ENCODE measurements around the gene CCDC152.

Gene CCDC152

DNA sequence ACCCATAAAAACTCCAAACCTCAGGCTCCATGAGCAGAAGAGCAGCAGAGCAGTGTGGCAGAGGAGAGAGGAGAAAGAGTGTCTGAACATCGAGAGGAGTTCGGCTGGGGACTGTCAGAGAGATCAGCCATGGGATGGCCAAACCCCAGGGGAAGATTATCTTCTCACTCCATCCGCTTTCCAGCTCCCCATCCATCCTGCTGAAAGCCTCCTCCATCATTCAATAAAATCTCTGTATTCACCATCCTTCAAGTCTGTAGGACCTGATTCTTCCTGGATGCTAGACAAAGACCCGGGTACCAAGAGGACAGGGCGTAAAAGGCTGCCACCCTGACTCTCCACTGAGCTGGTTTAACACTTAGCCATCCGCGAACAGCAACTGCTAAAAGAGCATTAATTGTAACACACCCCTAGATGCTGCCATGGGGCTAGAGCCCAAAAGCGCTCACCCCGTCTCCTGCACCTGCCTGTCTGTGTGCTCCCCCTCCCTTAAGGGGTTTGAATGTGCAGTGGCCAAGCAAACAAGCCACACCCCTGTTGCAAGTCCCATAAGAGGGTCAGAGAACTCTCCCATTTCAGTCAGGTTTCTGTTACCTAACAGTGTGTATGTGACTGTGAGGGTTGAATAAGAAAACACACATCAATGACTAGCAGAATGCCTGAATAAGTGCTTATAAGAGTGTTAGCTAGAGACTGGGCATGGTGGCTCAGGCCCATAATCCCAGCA lies 69.0 kb downstream of the CCDC152 start:
- Histone ChIP-seq H3K9me3 (ENCODE audit: insufficient read depth, low read depth, low read length) (no peaks in the 10 kb centered on the region), H3K4me1 (ENCODE audit: insufficient read depth, low read length, poor library complexity, severe bottlenecking) (no peaks in the 10 kb centered on the region), H3F3A (ENCODE audit: low read depth) (no peaks in the 10 kb centered on the region), H3K9ac (ENCODE audit: low read depth, low read length, poor library complexity, severe bottlenecking) (no peak overlapping the region), H3K4me2 (ENCODE audit: low read depth, low read length, poor library complexity, severe bottlenecking) (no peak overlapping the region), H3K79me2 (ENCODE audit: insufficient read depth, low read length) (no peaks in the 10 kb centered on the region), H2AFZ (ENCODE audit: low read length) (no peak overlapping the region), H3K4me3 (ENCODE audit: low read length, poor library complexity, severe bottlenecking) (no peak overlapping the region), H3K27me3 (ENCODE audit: insufficient read depth, low read length, poor library complexity, severe bottlenecking) (no peaks in the 10 kb centered on the region), H3K36me3 (ENCODE audit: insufficient read depth, low read length) (no peaks in the 10 kb centered on the region), H3K9me2 (replicated peaks; ENCODE audit: low read depth, low read length) (no peaks in the 10 kb centered on the region), H4K20me1 (ENCODE audit: insufficient read depth, low read length, poor library complexity, severe bottlenecking) (no peaks in the 10 kb centered on the region)
- TF ChIP-seq, protein P1, sequence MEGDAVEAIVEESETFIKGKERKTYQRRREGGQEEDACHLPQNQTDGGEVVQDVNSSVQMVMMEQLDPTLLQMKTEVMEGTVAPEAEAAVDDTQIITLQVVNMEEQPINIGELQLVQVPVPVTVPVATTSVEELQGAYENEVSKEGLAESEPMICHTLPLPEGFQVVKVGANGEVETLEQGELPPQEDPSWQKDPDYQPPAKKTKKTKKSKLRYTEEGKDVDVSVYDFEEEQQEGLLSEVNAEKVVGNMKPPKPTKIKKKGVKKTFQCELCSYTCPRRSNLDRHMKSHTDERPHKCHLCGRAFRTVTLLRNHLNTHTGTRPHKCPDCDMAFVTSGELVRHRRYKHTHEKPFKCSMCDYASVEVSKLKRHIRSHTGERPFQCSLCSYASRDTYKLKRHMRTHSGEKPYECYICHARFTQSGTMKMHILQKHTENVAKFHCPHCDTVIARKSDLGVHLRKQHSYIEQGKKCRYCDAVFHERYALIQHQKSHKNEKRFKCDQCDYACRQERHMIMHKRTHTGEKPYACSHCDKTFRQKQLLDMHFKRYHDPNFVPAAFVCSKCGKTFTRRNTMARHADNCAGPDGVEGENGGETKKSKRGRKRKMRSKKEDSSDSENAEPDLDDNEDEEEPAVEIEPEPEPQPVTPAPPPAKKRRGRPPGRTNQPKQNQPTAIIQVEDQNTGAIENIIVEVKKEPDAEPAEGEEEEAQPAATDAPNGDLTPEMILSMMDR (conservative IDR thresholded peaks at IDR 0.05; ENCODE audit: low read length): no peak
- no peak for TF ChIP-seq EZH2phosphoT487 (IDR thresholded peaks at IDR 0.05; ENCODE audit: borderline replicate concordance)

DNA sequence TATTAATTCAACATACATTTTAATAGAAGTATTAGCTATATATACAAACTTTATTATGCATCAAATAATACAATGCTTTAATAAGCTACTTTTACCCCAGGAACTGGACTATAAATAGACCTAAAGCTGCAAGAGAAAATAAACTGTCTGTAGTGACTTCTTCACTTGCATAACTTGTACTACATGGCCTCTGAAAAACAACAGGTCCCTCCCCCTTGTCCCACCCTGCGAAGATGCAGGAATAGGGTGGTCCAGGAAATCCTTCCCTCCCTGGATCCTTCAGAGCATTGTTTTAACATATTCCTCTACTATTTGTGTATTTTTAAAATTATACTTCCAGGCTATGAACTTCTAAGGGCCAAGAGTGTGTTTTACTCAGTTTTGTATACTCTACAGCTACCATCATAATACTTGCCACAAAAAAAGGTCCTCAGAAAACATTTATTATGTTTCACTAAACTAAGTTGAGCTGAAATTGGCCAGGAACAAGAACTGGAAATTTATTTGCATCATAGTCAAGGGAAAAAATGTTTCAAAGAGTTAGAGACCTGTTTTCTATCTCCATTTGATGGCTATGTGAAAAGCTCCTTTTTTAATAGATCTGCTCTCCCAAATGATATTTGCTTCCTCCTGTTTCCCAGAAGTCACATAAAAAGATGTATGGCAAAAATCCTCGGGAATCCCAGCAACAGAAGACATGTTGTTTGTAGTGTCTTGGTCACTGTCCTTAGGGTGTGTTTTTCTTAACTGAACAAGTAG lies 70.3 kb downstream of the CCDC152 start:
- Histone ChIP-seq H3K9ac (ENCODE audit: low read depth, low read length, poor library complexity, severe bottlenecking) (no peak overlapping the region), H3K4me2 (ENCODE audit: low read depth, low read length, poor library complexity, severe bottlenecking) (no peak overlapping the region), H2AFZ (ENCODE audit: low read length) (no peak overlapping the region), H3K27me3 (ENCODE audit: insufficient read depth, low read length, poor library complexity, severe bottlenecking) (no peaks in the 10 kb centered on the region), H3F3A (ENCODE audit: low read depth) (no peaks in the 10 kb centered on the region), H3K9me2 (replicated peaks; ENCODE audit: low read depth, low read length) (no peaks in the 10 kb centered on the region), H3K4me3 (ENCODE audit: low read length, poor library complexity, severe bottlenecking) (no peak overlapping the region), H3K9me3 (ENCODE audit: insufficient read depth, low read depth, low read length) (no peaks in the 10 kb centered on the region), H4K20me1 (ENCODE audit: insufficient read depth, low read length, poor library complexity, severe bottlenecking) (no peaks in the 10 kb centered on the region), H3K36me3 (ENCODE audit: insufficient read depth, low read length) (no peaks in the 10 kb centered on the region), H3K4me1 (ENCODE audit: insufficient read depth, low read length, poor library complexity, severe bottlenecking) (no peaks in the 10 kb centered on the region), H3K79me2 (ENCODE audit: insufficient read depth, low read length) (no peaks in the 10 kb centered on the region)
- TF ChIP-seq, protein P1 (conservative IDR thresholded peaks at IDR 0.05; ENCODE audit: low read length): no peak
- no peak for TF ChIP-seq EZH2phosphoT487 (IDR thresholded peaks at IDR 0.05; ENCODE audit: borderline replicate concordance)

DNA sequence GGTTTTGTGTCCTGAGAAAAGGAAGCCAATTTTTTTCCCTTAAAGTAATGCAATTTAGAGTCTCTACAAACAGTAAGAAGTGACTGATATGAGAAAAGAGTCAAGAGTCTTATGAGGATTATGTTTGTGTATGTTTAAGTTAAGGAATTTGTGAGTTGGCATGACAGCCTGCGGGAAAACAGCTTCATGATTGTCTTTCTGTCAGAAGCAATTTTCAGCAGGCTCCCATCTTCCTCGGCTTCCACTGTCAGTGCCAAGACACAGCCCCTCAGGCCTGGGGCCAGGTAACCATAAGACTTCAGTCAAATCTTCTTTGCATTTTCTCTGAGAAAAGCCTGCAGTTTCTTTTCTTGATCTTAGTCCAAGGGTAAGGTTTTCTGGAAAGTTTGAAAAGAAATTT lies 72.1 kb downstream of the CCDC152 start:
- no peaks in the 10 kb centered on the region for H3K4me1 ChIP-seq (ENCODE audit: insufficient read depth, low read length, poor library complexity, severe bottlenecking)
- H2AFZ ChIP-seq (ENCODE audit: low read length): no peak overlapping the region
- no peak overlapping the region for H3K4me3 ChIP-seq (ENCODE audit: low read length, poor library complexity, severe bottlenecking)
- no peaks in the 10 kb centered on the region for H3K79me2 ChIP-seq (ENCODE audit: insufficient read depth, low read length)
- H3K27me3 ChIP-seq (ENCODE audit: insufficient read depth, low read length, poor library complexity, severe bottlenecking): no peaks in the 10 kb centered on the region
- H3K36me3 ChIP-seq (ENCODE audit: insufficient read depth, low read length): no peaks in the 10 kb centered on the region
- H3F3A ChIP-seq (ENCODE audit: low read depth): no peaks in the 10 kb centered on the region
- H3K9me3 ChIP-seq (ENCODE audit: insufficient read depth, low read depth, low read length): no peaks in the 10 kb centered on the region
- H4K20me1 ChIP-seq (ENCODE audit: insufficient read depth, low read length, poor library complexity, severe bottlenecking): no peaks in the 10 kb centered on the region
- no peak overlapping the region for H3K9ac ChIP-seq (ENCODE audit: low read depth, low read length, poor library complexity, severe bottlenecking)
- TF ChIP-seq EZH2phosphoT487 (IDR thresholded peaks at IDR 0.05; ENCODE audit: borderline replicate concordance): no peak
- TF ChIP-seq, protein P1 (conservative IDR thresholded peaks at IDR 0.05; ENCODE audit: low read length): no peak
- no peak overlapping the region for H3K4me2 ChIP-seq (ENCODE audit: low read depth, low read length, poor library complexity, severe bottlenecking)
- H3K9me2 ChIP-seq (replicated peaks; ENCODE audit: low read depth, low read length): no peaks in the 10 kb centered on the region
